HG03575 (cell line): ENCODE measurements around the gene TKT.
"Not testable (repeated sequence)": the region's sequence is repeated elsewhere in the genome, so short reads cannot be mapped to it uniquely, and the experiment has no call there.

Experiments used
- ATAC-seq: cut with Tn5 transposase; IDR thresholded peaks from one replicate; pipeline ENCODE4 v1.9.1; 2021; ENCODE audit not compliant: unreplicated experiment, insufficient number of reproducible peaks, low FRiP score; ENCODE audit errors: extremely low read depth

Gene TKT

GRCh38 chr3:53263907-53264306, 8.1 kb upstream of the TKT start:
- no peak for ATAC-seq

- no peak for ATAC-seq
These were observed 5.9 kb upstream of the TKT start for GRCh38 chr3:53261712-53262111.

- no peak for ATAC-seq
These were observed 4.5 kb upstream of the TKT start for GRCh38 chr3:53260286-53260785.

- ATAC-seq = no peak
These were observed 3.8 kb upstream of the TKT start for GRCh38 chr3:53259427-53260259.

GRCh38 chr3:53258600-53259426, 3.0 kb upstream of the TKT start:
- no peak for ATAC-seq

GRCh38 chr3:53257465-53257864, 1.6 kb upstream of the TKT start:
- ATAC-seq = no peak

GRCh38 chr3:53256704-53257055, 858 bp upstream of the TKT start:
- no peak for ATAC-seq

- no peak for ATAC-seq
These were observed 423 bp downstream of the TKT start for GRCh38 chr3:53255423-53255774.

- ATAC-seq = no peak
These were observed 1.1 kb downstream of the TKT start for GRCh38 chr3:53254509-53255422.

- no peak for ATAC-seq
These were observed 1.9 kb downstream of the TKT start for GRCh38 chr3:53253707-53254508.

- not testable (repeated sequence) for ATAC-seq
These were observed 2.9 kb downstream of the TKT start for GRCh38 chr3:53252947-53253322.

GRCh38 chr3:53252096-53252946, 3.5 kb downstream of the TKT start:
- ATAC-seq = no peak

GRCh38 chr3:53250881-53251605, 4.8 kb downstream of the TKT start:
- ATAC-seq = no peak

- ATAC-seq = no peak
These were observed 5.4 kb downstream of the TKT start for GRCh38 chr3:53250453-53250852.

GRCh38 chr3:53248161-53248560, 7.7 kb downstream of the TKT start:
- ATAC-seq = no peak

GRCh38 chr3:53247619-53248018, 8.2 kb downstream of the TKT start:
- ATAC-seq = no peak

- ATAC-seq = no peak
These were observed 11.6 kb downstream of the TKT start for GRCh38 chr3:53244271-53244670.
